Measurements from ENCODE around the gene ZBTB32. TPM values are rescaled to one million over a fixed set of nuclear protein-coding genes. Genes with fewer than 3 reads are reported as not detected.

Gene ZBTB32
- polyA plus RNA-seq, 1 of the 3 experiments (the other 2 are of a cell fraction) = not detected

DNA sequence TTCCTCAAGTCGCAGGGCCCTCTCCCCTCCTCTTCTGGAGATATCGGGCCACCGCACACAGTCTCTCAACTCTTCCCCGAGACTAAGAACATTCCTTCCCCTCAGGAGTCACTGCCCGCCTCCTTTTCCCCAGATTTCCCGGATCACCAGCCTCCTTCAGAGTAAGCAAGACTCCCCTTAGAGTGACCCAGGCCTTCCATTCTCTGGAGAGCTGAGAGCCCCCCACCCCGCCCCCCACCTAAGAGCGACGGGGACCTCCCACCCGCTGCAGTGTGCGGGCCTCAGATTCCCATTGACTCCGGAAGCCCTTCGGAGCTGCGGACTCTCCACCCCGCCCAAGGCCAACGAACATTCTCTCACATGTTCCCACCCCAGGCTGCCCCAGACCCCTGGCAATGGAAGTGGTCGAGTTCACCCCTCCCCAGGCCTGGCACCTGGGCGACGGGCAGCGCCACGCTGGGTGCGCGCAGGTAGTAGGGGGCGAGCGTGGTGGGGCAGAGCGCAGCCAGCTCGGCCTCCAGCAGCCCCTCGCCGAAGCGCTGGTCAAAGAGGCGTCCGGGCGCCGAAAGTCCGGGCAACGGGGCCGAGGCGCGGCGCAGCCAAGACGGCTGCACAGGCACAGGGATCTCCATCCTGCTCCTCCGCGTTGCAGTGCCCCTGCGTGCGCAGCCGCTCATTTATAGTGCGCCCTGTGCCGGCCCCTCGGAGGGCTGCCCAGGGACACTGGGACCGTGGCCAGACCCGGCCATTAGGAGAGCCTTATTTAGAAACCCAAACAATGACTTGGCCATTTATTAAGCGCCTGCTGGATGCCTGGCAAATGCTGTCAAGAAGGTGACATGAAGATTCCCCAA is 52.2 kb downstream of the ZBTB32 start, which contains the start of gene HSPB6:
Gene HSPB6, minus strand, starts transcription at position 653 of the 854 bp plus-strand sequence. Its CDS starts 21 bp downstream, at position 632.
- DNase-seq = no peak
- H3K4me3 ChIP-seq (ENCODE audit: low read depth in 2 of 2, low read length in 1 of 2) = peak within 1 kb of the TSS; percentile 87 to 99
- POLR2A ChIA-PET = interaction anchor here (0.8 to 1.7 kb wide), 4 partner anchors 9 to 16 kb away, joined by 3 to 11 read pairs (median 4); partner anchors contain the start of genes LIN37 and U2AF1L4

DNA sequence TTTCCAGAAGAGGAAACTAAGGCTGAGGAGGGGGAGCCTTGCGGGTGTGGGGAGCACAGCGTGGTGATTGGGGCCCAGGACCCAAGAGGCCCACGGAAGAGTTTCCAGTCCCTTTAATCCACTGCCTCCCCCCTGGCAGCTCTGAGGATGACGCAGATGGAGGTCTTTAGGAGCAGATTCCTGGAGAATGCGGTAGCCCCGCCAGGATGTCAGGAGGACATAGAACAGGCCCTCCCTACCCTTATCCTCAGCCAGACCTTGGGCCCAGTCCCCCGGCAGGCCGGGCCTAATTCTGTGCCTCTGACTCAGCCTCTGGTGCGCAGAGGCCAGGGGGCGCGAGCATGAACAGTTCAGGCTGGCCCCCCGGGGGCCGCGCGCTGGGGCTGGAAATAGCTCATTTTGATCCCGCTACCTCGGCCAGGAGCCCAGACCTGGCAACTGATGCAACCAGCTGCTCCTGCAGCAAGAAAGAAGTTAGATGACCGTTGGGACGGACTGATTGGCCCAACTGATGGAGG is 52.9 kb downstream of the ZBTB32 start:
- Histone ChIP-seq H3K9ac (peak overlapping the region; percentile 100), H3K36me3 (replicated peaks in 1 of 2; ENCODE audit: control insufficient read depth in 1 of 2, insufficient read depth in 2 of 2, low read length in 1 of 2) (peaks cover 22 to 28% of the 10 kb centered on the region in 2 experiments), H3K79me2 (ENCODE audit: insufficient read depth) (peaks cover 27% of the 10 kb centered on the region), H3K4me1 (ENCODE audit: control insufficient read depth in 1 of 2, insufficient read depth in 2 of 2, low read depth in 1 of 2, low read length in 1 of 2) (peaks cover 7 to 19% of the 10 kb centered on the region in 2 experiments; a peak in 3 of 4 replicates), H3K27me3 (ENCODE audit: insufficient read depth) (no peaks in the 10 kb centered on the region), H3K27ac (ENCODE audit: low read depth in 2 of 2, low read length in 1 of 2) (peak overlapping the region; percentile 93 to 98), H3K4me2 (peak overlapping the region; percentile 95), H3K9me3 (no peaks in the 10 kb centered on the region), H3K4me3 (ENCODE audit: low read depth in 2 of 2, low read length in 1 of 2) (peak overlapping the region; percentile 87 to 99), H2AFZ (ENCODE audit: low read depth) (peak overlapping the region; percentile 63; the same call in 1 of the 2 replicates), H4K20me1 (ENCODE audit: insufficient read depth) (peaks cover 4% of the 10 kb centered on the region), H3K9me2 (no peaks in the 10 kb centered on the region), H3F3A (replicated peaks; ENCODE audit: insufficient read depth) (peaks cover 10% of the 10 kb centered on the region)
- 25% methylated on average over 17 of the region's 19 CpGs for WGBS (ENCODE audit: low lambda C conversion rate)
- ChIA-PET CTCF (interaction anchor here (1.5 kb wide), 1 partner anchor 12 kb away, joined by 5 read pairs; the partner anchor contains the start of genes PSENEN and U2AF1L4), POLR2A (interaction anchor here (0.8 to 1.7 kb wide), 5 partner anchors 9 to 112 kb away, joined by 3 to 11 read pairs (median 4); partner anchors contain the start of genes LIN37 and U2AF1L4)
- peak; percentile 70 for DNase-seq
- peak; percentile 38; the same call in 1 of the 2 replicates for TF ChIP-seq ELF1 (IDR thresholded peaks at IDR 0.05)
- TF ChIP-seq, protein P1, sequence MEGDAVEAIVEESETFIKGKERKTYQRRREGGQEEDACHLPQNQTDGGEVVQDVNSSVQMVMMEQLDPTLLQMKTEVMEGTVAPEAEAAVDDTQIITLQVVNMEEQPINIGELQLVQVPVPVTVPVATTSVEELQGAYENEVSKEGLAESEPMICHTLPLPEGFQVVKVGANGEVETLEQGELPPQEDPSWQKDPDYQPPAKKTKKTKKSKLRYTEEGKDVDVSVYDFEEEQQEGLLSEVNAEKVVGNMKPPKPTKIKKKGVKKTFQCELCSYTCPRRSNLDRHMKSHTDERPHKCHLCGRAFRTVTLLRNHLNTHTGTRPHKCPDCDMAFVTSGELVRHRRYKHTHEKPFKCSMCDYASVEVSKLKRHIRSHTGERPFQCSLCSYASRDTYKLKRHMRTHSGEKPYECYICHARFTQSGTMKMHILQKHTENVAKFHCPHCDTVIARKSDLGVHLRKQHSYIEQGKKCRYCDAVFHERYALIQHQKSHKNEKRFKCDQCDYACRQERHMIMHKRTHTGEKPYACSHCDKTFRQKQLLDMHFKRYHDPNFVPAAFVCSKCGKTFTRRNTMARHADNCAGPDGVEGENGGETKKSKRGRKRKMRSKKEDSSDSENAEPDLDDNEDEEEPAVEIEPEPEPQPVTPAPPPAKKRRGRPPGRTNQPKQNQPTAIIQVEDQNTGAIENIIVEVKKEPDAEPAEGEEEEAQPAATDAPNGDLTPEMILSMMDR (IDR thresholded peaks at IDR 0.05) = peak; percentile 16; the same call in 1 of the 2 replicates
- TF ChIP-seq YY1 (IDR thresholded peaks at IDR 0.05; ENCODE audit: low read depth) = 0 out of 2 replicates have a peak, but pooled peaks have one; percentile 46
- no peak for TF ChIP-seq EZH2phosphoT487 (IDR thresholded peaks at IDR 0.05; ENCODE audit: borderline replicate concordance, low read depth)
- no peak for TF ChIP-seq TAF1 (IDR thresholded peaks at IDR 0.05; ENCODE audit: borderline replicate concordance, low read depth, low read length)
- TF ChIP-seq, protein P2, sequence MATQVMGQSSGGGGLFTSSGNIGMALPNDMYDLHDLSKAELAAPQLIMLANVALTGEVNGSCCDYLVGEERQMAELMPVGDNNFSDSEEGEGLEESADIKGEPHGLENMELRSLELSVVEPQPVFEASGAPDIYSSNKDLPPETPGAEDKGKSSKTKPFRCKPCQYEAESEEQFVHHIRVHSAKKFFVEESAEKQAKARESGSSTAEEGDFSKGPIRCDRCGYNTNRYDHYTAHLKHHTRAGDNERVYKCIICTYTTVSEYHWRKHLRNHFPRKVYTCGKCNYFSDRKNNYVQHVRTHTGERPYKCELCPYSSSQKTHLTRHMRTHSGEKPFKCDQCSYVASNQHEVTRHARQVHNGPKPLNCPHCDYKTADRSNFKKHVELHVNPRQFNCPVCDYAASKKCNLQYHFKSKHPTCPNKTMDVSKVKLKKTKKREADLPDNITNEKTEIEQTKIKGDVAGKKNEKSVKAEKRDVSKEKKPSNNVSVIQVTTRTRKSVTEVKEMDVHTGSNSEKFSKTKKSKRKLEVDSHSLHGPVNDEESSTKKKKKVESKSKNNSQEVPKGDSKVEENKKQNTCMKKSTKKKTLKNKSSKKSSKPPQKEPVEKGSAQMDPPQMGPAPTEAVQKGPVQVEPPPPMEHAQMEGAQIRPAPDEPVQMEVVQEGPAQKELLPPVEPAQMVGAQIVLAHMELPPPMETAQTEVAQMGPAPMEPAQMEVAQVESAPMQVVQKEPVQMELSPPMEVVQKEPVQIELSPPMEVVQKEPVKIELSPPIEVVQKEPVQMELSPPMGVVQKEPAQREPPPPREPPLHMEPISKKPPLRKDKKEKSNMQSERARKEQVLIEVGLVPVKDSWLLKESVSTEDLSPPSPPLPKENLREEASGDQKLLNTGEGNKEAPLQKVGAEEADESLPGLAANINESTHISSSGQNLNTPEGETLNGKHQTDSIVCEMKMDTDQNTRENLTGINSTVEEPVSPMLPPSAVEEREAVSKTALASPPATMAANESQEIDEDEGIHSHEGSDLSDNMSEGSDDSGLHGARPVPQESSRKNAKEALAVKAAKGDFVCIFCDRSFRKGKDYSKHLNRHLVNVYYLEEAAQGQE (IDR thresholded peaks at IDR 0.05; ENCODE audit: low read depth, low read length) = peak; percentile 32; the same call in 1 of the 2 replicates
- TF ChIP-seq TEAD4 (IDR thresholded peaks at IDR 0.05; ENCODE audit: borderline replicate concordance, insufficient read depth) = peak; percentile 69; the same call in 1 of the 2 replicates

More for the DNA sequence above, 52.2 kb downstream of the ZBTB32 start, which contains the start of gene HSPB6:
- Histone ChIP-seq H3F3A (replicated peaks; ENCODE audit: insufficient read depth) (peaks cover 10% of the 10 kb centered on the region), H2AFZ (ENCODE audit: low read depth) (peak within 1 kb of the TSS; percentile 63; the same call in 1 of the 2 replicates), H3K9me3 (no peaks in the 10 kb centered on the region), H4K20me1 (ENCODE audit: insufficient read depth) (peaks cover 4% of the 10 kb centered on the region), H3K4me2 (peak within 1 kb of the TSS; percentile 95), H3K4me1 (ENCODE audit: control insufficient read depth in 1 of 2, insufficient read depth in 2 of 2, low read depth in 1 of 2, low read length in 1 of 2) (peaks cover 7 to 19% of the 10 kb centered on the region in 2 experiments; a peak in 3 of 4 replicates), H3K27ac (ENCODE audit: low read depth in 2 of 2, low read length in 1 of 2) (peak within 1 kb of the TSS; percentile 93 to 98), H3K9ac (peak within 1 kb of the TSS; percentile 100), H3K79me2 (ENCODE audit: insufficient read depth) (peaks cover 27% of the 10 kb centered on the region), H3K27me3 (ENCODE audit: insufficient read depth) (no peaks in the 10 kb centered on the region), H3K9me2 (no peaks in the 10 kb centered on the region), H3K36me3 (replicated peaks in 1 of 2; ENCODE audit: control insufficient read depth in 1 of 2, insufficient read depth in 2 of 2, low read length in 1 of 2) (peaks cover 21 to 29% of the 10 kb centered on the region in 2 experiments)
- 93% methylated on average over 46 of the region's 52 CpGs for WGBS (ENCODE audit: low lambda C conversion rate)
- CTCF ChIA-PET = interaction anchor here (0.9 to 1.5 kb wide), 2 partner anchors 12 to 63 kb away, joined by 4 to 5 read pairs; partner anchors contain the start of genes PSENEN and U2AF1L4
- TF ChIP-seq, protein P3, sequence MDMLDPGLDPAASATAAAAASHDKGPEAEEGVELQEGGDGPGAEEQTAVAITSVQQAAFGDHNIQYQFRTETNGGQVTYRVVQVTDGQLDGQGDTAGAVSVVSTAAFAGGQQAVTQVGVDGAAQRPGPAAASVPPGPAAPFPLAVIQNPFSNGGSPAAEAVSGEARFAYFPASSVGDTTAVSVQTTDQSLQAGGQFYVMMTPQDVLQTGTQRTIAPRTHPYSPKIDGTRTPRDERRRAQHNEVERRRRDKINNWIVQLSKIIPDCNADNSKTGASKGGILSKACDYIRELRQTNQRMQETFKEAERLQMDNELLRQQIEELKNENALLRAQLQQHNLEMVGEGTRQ (IDR thresholded peaks at IDR 0.05; ENCODE audit: borderline replicate concordance, low read depth, low read length) = no peak
- no peak for TF ChIP-seq NRF1 (IDR thresholded peaks at IDR 0.05; ENCODE audit: low read depth, low read length)
- TF ChIP-seq NFIC (IDR thresholded peaks at IDR 0.05; ENCODE audit: borderline replicate concordance) = no peak
- TF ChIP-seq, protein P1 (IDR thresholded peaks at IDR 0.05) = no peak
